Fibroblast of mammary gland (primary cell): Measurements from ENCODE around the gene SIAH2.

ENCODE experiments used
- DNase-seq: peaks from one replicate; pipeline ENCODE4 v3.0.0-alpha.2; 2010; ENCODE audit warnings: low read depth
- H3K4me3 ChIP-seq: 2 replicates; pipeline ENCODE4 v1.5.1; 2011; ENCODE audit warnings: low read depth, mild to moderate bottlenecking, low read length, moderate library complexity; ENCODE audit not compliant: control insufficient read depth
- CTCF ChIP-seq: conservative IDR thresholded peaks from 2 replicates; pipeline ENCODE4 v1.5.1; 2011; ENCODE audit warnings: low read depth, low read length, inconsistent platforms; ENCODE audit not compliant: control insufficient read depth, insufficient read depth

Gene SIAH2

GRCh38 chr3:150745832-150746231, 17.1 kb downstream of the SIAH2 start:
- H3K4me3 ChIP-seq = no peak overlapping the region
- no peak for TF ChIP-seq CTCF

GRCh38 chr3:150744919-150745211, 18.1 kb downstream of the SIAH2 start:
- no peak overlapping the region for H3K4me3 ChIP-seq
- TF ChIP-seq CTCF = no peak
- DNase-seq = no peak

More at GRCh38 chr3:150745832-150746231, 17.1 kb downstream of the SIAH2 start:
- DNase-seq = no peak

GRCh38 chr3:150744041-150744918, 18.7 kb downstream of the SIAH2 start:
- no peak for TF ChIP-seq CTCF
- DNase-seq = no peak
- no peak overlapping the region for H3K4me3 ChIP-seq

GRCh38 chr3:150743508-150743907, 19.5 kb downstream of the SIAH2 start:
- no peak for DNase-seq
- H3K4me3 ChIP-seq = no peak overlapping the region
- no peak for TF ChIP-seq CTCF

GRCh38 chr3:150742679-150743078, 20.3 kb downstream of the SIAH2 start:
- H3K4me3 ChIP-seq = no peak overlapping the region
- TF ChIP-seq CTCF = no peak
- DNase-seq = no peak

GRCh38 chr3:150742141-150742523, 20.8 kb downstream of the SIAH2 start:
- no peak for TF ChIP-seq CTCF
- no peak overlapping the region for H3K4me3 ChIP-seq
- DNase-seq = no peak
